AG09309 (cell line): Measurements from ENCODE around the gene HBE1.
"Not testable (repeated sequence)": the region's sequence is repeated elsewhere in the genome, so short reads cannot be mapped to it uniquely, and the experiment has no call there.

Source experiments
- DNase-seq: peaks from one replicate; pipeline ENCODE4 v3.0.0-alpha.2; 2010; ENCODE audit warnings: low read depth
- H3K4me3 ChIP-seq: 2 replicates; pipeline ENCODE4 v1.5.1; 2011; ENCODE audit warnings: mild to moderate bottlenecking, low read depth, low read length, moderate library complexity; ENCODE audit not compliant: control insufficient read depth
- TF ChIP-seq, protein P1 (sequence below): IDR thresholded peaks from 2 replicates; pipeline ENCODE4 v1.5.1; 2011; ENCODE audit warnings: mild to moderate bottlenecking, low read depth, low read length, inconsistent platforms; ENCODE audit not compliant: insufficient read depth, control insufficient read depth; ENCODE audit errors: missing control alignments

The HBE1 gene

DNA sequence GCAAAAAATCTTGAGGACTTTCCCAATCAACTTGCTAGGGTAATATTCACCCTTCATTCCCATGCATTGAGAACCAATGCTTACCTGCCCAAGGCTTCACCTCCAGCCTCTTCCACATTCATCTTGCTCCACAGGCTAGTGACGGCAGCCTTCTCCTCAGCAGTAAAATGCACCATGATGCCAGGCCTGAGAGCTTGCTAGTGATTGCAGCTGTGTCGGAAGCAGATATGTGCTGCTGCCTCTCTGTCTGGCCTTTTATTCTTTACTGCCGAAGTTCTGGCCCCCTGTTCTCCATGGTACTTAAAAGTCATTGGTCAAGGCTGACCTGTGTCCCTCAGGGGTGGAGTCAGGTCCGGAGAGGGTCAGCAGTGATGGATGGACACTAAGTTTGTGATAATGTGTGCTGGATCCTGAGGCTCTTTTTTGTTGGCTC is at the start of gene HBE1:
TSS of gene HBE1 (minus strand) at position 231 of the 433 bp plus-strand sequence. CDS start at position 176, 55 bp downstream.
- no peak for DNase-seq
- H3K4me3 ChIP-seq, result no peak within 1 kb of the TSS
- TF ChIP-seq, protein P1, sequence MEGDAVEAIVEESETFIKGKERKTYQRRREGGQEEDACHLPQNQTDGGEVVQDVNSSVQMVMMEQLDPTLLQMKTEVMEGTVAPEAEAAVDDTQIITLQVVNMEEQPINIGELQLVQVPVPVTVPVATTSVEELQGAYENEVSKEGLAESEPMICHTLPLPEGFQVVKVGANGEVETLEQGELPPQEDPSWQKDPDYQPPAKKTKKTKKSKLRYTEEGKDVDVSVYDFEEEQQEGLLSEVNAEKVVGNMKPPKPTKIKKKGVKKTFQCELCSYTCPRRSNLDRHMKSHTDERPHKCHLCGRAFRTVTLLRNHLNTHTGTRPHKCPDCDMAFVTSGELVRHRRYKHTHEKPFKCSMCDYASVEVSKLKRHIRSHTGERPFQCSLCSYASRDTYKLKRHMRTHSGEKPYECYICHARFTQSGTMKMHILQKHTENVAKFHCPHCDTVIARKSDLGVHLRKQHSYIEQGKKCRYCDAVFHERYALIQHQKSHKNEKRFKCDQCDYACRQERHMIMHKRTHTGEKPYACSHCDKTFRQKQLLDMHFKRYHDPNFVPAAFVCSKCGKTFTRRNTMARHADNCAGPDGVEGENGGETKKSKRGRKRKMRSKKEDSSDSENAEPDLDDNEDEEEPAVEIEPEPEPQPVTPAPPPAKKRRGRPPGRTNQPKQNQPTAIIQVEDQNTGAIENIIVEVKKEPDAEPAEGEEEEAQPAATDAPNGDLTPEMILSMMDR, result no peak

DNA sequence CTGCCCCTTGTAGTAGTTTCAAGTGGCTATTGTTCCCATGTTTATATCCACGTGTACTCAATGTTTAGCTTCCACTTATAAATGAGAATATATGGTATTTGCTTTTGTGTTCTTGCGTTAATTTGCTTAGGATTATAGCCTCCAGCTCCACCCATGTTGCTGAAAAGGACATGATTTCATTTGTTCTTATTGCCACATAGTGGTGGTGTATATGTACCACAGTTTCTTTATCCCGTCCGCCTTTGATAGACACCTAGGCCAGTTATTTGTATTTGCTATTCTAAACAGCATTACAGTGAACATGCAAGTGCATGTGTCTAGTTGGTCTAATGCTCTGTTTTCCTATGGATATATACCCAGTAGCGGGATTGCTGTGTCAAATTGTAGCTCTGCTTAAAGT is 47.5 kb upstream of the HBE1 start:
- TF ChIP-seq, protein P1, result peak; percentile 13
- no peak overlapping the region for H3K4me3 ChIP-seq
- no peak for DNase-seq

DNA sequence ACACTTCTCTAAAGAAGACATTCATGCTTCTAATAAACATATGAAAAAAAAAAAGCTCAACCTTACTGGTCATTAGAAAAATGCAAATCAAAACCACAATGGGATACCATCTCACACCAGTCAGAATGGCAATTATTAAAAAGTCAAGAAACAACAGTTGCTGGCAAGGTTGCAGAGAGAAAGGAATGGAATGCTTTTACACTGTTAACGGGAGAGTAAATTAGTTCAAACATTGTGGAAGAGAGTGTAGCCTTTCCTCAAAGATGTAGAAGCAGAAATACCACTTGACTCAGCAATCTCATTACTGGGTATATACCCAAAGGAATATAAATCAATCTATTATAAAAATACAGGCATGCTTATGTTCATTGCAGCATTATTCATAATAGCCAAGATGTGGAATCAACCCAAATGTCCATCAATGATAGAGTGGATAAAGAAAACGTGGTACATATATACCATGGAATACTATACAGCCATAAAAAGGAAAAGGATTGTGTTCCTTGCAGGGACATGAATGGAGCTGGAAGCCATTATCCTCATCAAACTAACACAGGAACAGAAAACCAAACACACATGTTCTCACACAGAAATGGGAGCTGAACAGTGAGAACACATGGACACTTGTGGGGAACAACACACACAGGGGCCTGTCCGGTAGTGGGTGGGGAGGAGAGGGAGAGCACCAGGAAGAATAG is 43.7 kb upstream of the HBE1 start:
- not testable (repeated sequence) for DNase-seq, H3K4me3 ChIP-seq

GRCh38 chr11:5310423-5310822 is 40.7 kb upstream of the HBE1 start:
- H3K4me3 ChIP-seq, result no peak overlapping the region
- DNase-seq, result no peak
- TF ChIP-seq, protein P1, result no peak

- no peak overlapping the region for H3K4me3 ChIP-seq
- no peak for DNase-seq
- TF ChIP-seq, protein P1, result no peak
Measured at GRCh38 chr11:5307256-5308019, 37.7 kb upstream of the HBE1 start.

- no peak overlapping the region for H3K4me3 ChIP-seq
- no peak for DNase-seq
- TF ChIP-seq, protein P1, result no peak
Measured at GRCh38 chr11:5304046-5304445, 34.3 kb upstream of the HBE1 start.

GRCh38 chr11:5303626-5304025 is 33.9 kb upstream of the HBE1 start:
- DNase-seq, result no peak
- TF ChIP-seq, protein P1, result no peak

More at GRCh38 chr11:5303626-5304025, 33.9 kb upstream of the HBE1 start:
- H3K4me3 ChIP-seq, result no peak overlapping the region
